Measurements from ENCODE around the gene GTPBP3. TPM values are rescaled to one million over a fixed set of nuclear protein-coding genes. Genes with fewer than 3 reads are reported as not detected.
A peak's percentile ranks its signal among the peaks of the same experiment; 100 is the strongest.

GTPBP3 gene
- total and polyA plus RNA-seq, 2 of the 13 experiments (the other 11 are each of a cell fraction or from before 2014, with no cell fraction given): 17.5 to 30.0 TPM

GRCh38 chr19:17334414-17335409, 2.6 kb upstream of the GTPBP3 start, which contains the start of gene ANO8 (continued):
- TF ChIP-seq HNF1A (IDR thresholded peaks at IDR 0.05; ENCODE audit: low read depth): no peak
- peak; percentile 33; the same call in 1 of the 2 replicates for TF ChIP-seq HNF1A (CRISPR knock-in tag; IDR thresholded peaks at IDR 0.05; ENCODE audit: borderline replicate concordance)
- TF ChIP-seq HHEX (CRISPR knock-in tag; IDR thresholded peaks at IDR 0.05): no peak
- no peak for TF ChIP-seq ZNF234 (CRISPR knock-in tag; conservative IDR thresholded peaks at IDR 0.05)
- peak; percentile 60; the same call in 1 of the 2 replicates for TF ChIP-seq ZBTB2 (CRISPR knock-in tag; IDR thresholded peaks at IDR 0.05; ENCODE audit: low read depth)
- TF ChIP-seq HIC2 (CRISPR knock-in tag; IDR thresholded peaks at IDR 0.05; ENCODE audit: low read depth): no peak
- 0 out of 2 replicates have a peak, but pooled peaks have one; percentile 30 for TF ChIP-seq PATZ1 (CRISPR knock-in tag; IDR thresholded peaks at IDR 0.05)
- peak; percentile 29; the same call in 1 of the 2 replicates for TF ChIP-seq GMEB1 (CRISPR knock-in tag; IDR thresholded peaks at IDR 0.05; ENCODE audit: borderline replicate concordance)
- TF ChIP-seq JUND (CRISPR knock-in tag; IDR thresholded peaks at IDR 0.05): 0 out of 2 replicates have a peak, but pooled peaks have one; percentile 51
- TF ChIP-seq SOX5 (CRISPR knock-in tag; IDR thresholded peaks at IDR 0.05; ENCODE audit: borderline replicate concordance): peak; percentile 52; the same call in 1 of the 2 replicates
- TF ChIP-seq ZNF546 (CRISPR knock-in tag; conservative IDR thresholded peaks at IDR 0.05): peak; percentile 63; the same call in 1 of the 2 replicates
- TF ChIP-seq POLR2A (IDR thresholded peaks at IDR 0.05; ENCODE audit: insufficient read depth in 1 of 2, low read depth in 2 of 2, low read length in 2 of 2): peak in 1 of 2 experiments; percentile 50; a peak in 1 of 4 replicates
- TF ChIP-seq ZNF724P (CRISPR knock-in tag; IDR thresholded peaks at IDR 0.05; ENCODE audit: borderline replicate concordance): 0 out of 2 replicates have a peak, but pooled peaks have one; percentile 4
- peak; percentile 94; the same call in 1 of the 2 replicates for TF ChIP-seq ZNF414 (CRISPR knock-in tag; IDR thresholded peaks at IDR 0.05)
- TF ChIP-seq SPEN (CRISPR knock-in tag; IDR thresholded peaks at IDR 0.05; ENCODE audit: low read depth): peak; percentile 75
